ENCODE measurements around the gene MED7. TPM values are rescaled to one million over a fixed set of nuclear protein-coding genes. Genes with fewer than 3 reads are reported as not detected.
A peak's percentile ranks its signal among the peaks of the same experiment; 100 is the strongest.

Gene MED7
- total and polyA plus RNA-seq, 10 of the 15 experiments (the other 5 are each of a cell fraction or from before 2014, with no cell fraction given), result 9.3 to 47.7 (median 22.7) TPM

- in situ Hi-C loops (cut with MboI), result no loop called here
- CTCF ChIA-PET, result interaction anchor here (0.6 to 4.8 kb wide), 62 partner anchors 9 to 1992 kb away, joined by 3 to 51 read pairs (median 5); partner anchors contain the start of genes HAVCR2 and MED7
- POLR2A ChIA-PET, result interaction anchor here (0.5 to 2.7 kb wide), 3 partner anchors 10 to 199 kb away, joined by 3 to 9 read pairs (median 3); partner anchors contain the start of gene MED7
Measured at GRCh38 chr5:157132281-157132612, 10.4 kb downstream of the MED7 start.

GRCh38 chr5:157130925-157131324 is 11.7 kb downstream of the MED7 start:
- H3K27ac ChIP-seq (ENCODE audit: control insufficient read depth, insufficient read depth), result no peak overlapping the region
- H3K36me3 ChIP-seq (ENCODE audit: control insufficient read depth in 2 of 2, insufficient read depth in 2 of 2, low read length in 1 of 2), result 0 out of 4 replicates have a peak, but pooled peaks cover 0 to under 1% of the 10 kb centered on the region in 2 experiments
- SMC1A ChIA-PET (ENCODE audit: uncharacterized antibody, unreplicated experiment), result interaction anchor here (0.6 to 4.6 kb wide), 21 partner anchors 11 to 1324 kb away, joined by 3 to 54 read pairs (median 4); partner anchors contain the start of gene MED7
- no TSS peak for BruUV-seq (replicated peaks)
- in situ Hi-C loops (cut with MboI), result no loop called here
- RAD21 ChIA-PET (ENCODE audit: unreplicated experiment), result interaction anchor here (0.8 to 1.9 kb wide), 8 partner anchors 8 to 210 kb away, joined by 3 to 23 read pairs (median 8); no protein-coding TSS in a partner anchor
- FAIRE-seq, result no peak
- H3K27me3 ChIP-seq (replicated peaks in 1 of 2; ENCODE audit: control insufficient read depth in 2 of 2, insufficient read depth in 2 of 2, low read length in 1 of 2), result no peaks in the 10 kb centered on the region
- TF ChIP-seq NFIC (IDR thresholded peaks at IDR 0.05; ENCODE audit: low read depth, low read length) (no peak), RUNX3 (IDR thresholded peaks at IDR 0.05; ENCODE audit: low read length) (no peak), RAD21 (IDR thresholded peaks at IDR 0.05; ENCODE audit: insufficient read depth, low read depth, low read length) (peak; percentile 11; the same call in 1 of the 2 replicates), NR2C1 (IDR thresholded peaks at IDR 0.05) (no peak), PRDM15 (CRISPR knock-in tag; IDR thresholded peaks at IDR 0.05) (no peak)
- no peaks in the 10 kb centered on the region for H3K79me2 ChIP-seq (ENCODE audit: control insufficient read depth, insufficient read depth, low read length)
- H3K4me3 ChIP-seq, result no peak overlapping the region
- intact Hi-C loops (cut with micrococcal nuclease; ENCODE audit: unreplicated experiment), result loop anchor here (5.0 to 10.0 kb wide), 5 partner anchors 304 to 1994 kb away; no protein-coding TSS in a partner anchor
- POLR2A ChIA-PET, result interaction anchor here (0.6 to 2.7 kb wide), 5 partner anchors 12 to 240 kb away, joined by 3 to 9 read pairs (median 5); partner anchors contain the start of genes HAVCR2 and MED7
- H2AFZ ChIP-seq (ENCODE audit: control insufficient read depth, low read depth, low read length), result no peak overlapping the region
- WGBS (ENCODE audit: insufficient coverage, insufficient replicate concordance, low lambda C conversion rate, missing lambda C conversion rate), result 10% methylated on average over 6 of the region's 7 CpGs
- no peak overlapping the region for H3K4me2 ChIP-seq (ENCODE audit: control insufficient read depth, insufficient read depth)
- H4K20me1 ChIP-seq (ENCODE audit: control insufficient read depth, insufficient read depth), result no peaks in the 10 kb centered on the region
- DNase-seq (ENCODE audit: low read depth, low spot score), result no peak
- no peak overlapping the region for H3K9ac ChIP-seq (ENCODE audit: control insufficient read depth, insufficient read depth, low read length)
- ATAC-seq, result peak; percentile 82
- CTCF ChIA-PET, result interaction anchor here (0.6 to 4.8 kb wide), 22 partner anchors 11 to 1514 kb away, joined by 3 to 51 read pairs (median 5); partner anchors contain the start of gene HAVCR2
- H3K4me1 ChIP-seq (ENCODE audit: control insufficient read depth, insufficient read depth, low read length), result peaks cover 5% of the 10 kb centered on the region; the same call in 1 of the 2 replicates
- no peaks in the 10 kb centered on the region for H3K9me3 ChIP-seq (replicated peaks; ENCODE audit: control insufficient read depth, insufficient read depth, low read length)

More at GRCh38 chr5:157132281-157132612, 10.4 kb downstream of the MED7 start:
- no peak for DNase-seq (ENCODE audit: low read depth, low spot score)
- TF ChIP-seq CBX3 (IDR thresholded peaks at IDR 0.05; ENCODE audit: borderline replicate concordance, low read depth) (no peak), NR2C1 (IDR thresholded peaks at IDR 0.05) (no peak), CREM (IDR thresholded peaks at IDR 0.05; ENCODE audit: low read depth) (no peak), RFX5 (IDR thresholded peaks at IDR 0.05; ENCODE audit: low read depth, low read length) (no peak), PAX8 (IDR thresholded peaks at IDR 0.05) (no peak)
- BruUV-seq (replicated peaks), result no TSS peak
- no peak overlapping the region for H2AFZ ChIP-seq (ENCODE audit: control insufficient read depth, low read depth, low read length)
- no peak for FAIRE-seq
- no peaks in the 10 kb centered on the region for H3K27me3 ChIP-seq (replicated peaks in 1 of 2; ENCODE audit: control insufficient read depth in 2 of 2, insufficient read depth in 2 of 2, low read length in 1 of 2)
- SMC1A ChIA-PET (ENCODE audit: uncharacterized antibody, unreplicated experiment), result interaction anchor here (0.6 to 4.6 kb wide), 40 partner anchors 10 to 1515 kb away, joined by 3 to 54 read pairs (median 5); partner anchors contain the start of genes HAVCR2 and MED7
- RAD21 ChIA-PET (ENCODE audit: unreplicated experiment), result interaction anchor here (0.7 to 2.2 kb wide), 28 partner anchors 10 to 1993 kb away, joined by 3 to 23 read pairs (median 4); partner anchors contain the start of gene MED7
- intact Hi-C loops (cut with micrococcal nuclease; ENCODE audit: unreplicated experiment), result loop anchor here (1.0 to 10.0 kb wide), 10 partner anchors 57 to 1995 kb away; no protein-coding TSS in a partner anchor
- no peaks in the 10 kb centered on the region for H3K79me2 ChIP-seq (ENCODE audit: control insufficient read depth, insufficient read depth, low read length)
- no peak overlapping the region for H3K9ac ChIP-seq (ENCODE audit: control insufficient read depth, insufficient read depth, low read length)
- ATAC-seq, result no peak
- no peaks in the 10 kb centered on the region for H3K9me3 ChIP-seq (replicated peaks; ENCODE audit: control insufficient read depth, insufficient read depth, low read length)
- peaks cover 5% of the 10 kb centered on the region; the same call in 1 of the 2 replicates for H3K4me1 ChIP-seq (ENCODE audit: control insufficient read depth, insufficient read depth, low read length)
- 0% methylated on average over 1 of the region's 1 CpG for WGBS (ENCODE audit: insufficient coverage, insufficient replicate concordance, low lambda C conversion rate, missing lambda C conversion rate)
- H4K20me1 ChIP-seq (ENCODE audit: control insufficient read depth, insufficient read depth), result no peaks in the 10 kb centered on the region
- 0 out of 4 replicates have a peak, but pooled peaks cover 0 to 3% of the 10 kb centered on the region in 2 experiments for H3K36me3 ChIP-seq (ENCODE audit: control insufficient read depth in 2 of 2, insufficient read depth in 2 of 2, low read length in 1 of 2)
- no peak overlapping the region for H3K4me2 ChIP-seq (ENCODE audit: control insufficient read depth, insufficient read depth)
- H3K4me3 ChIP-seq, result no peak overlapping the region
- H3K27ac ChIP-seq (ENCODE audit: control insufficient read depth, insufficient read depth), result no peak overlapping the region

Data from GM12878 (cell line).